GM12878 (cell line): Measurements from ENCODE around the gene CFDP1. TPM values are rescaled to one million over a fixed set of nuclear protein-coding genes. Genes with fewer than 3 reads are reported as not detected.

Experiments used
- ATAC-seq: fragments of 200-7000 bp; cut with Tn5 transposase; 3 replicates; pipeline ENCODE4 v1.9.1; 2020; ENCODE audit warnings: mild to moderate bottlenecking, moderate library complexity
- BruUV-seq: library from RNA; stranded (reverse); fragments of 400-500 nt; replicated peaks from 2 replicates; lab custom pipeline; 2021; lab: Mats Ljungman, UMichigan
- CTCF ChIA-PET: fragments of 300-600 bp; sonication (Branson Sonifier 250); formaldehyde crosslinking; extraction: SDS; loops from one replicate; lab custom pipeline; 2021; ENCODE audit warnings: inconsistent platforms; lab: Yijun Ruan, JAX
- POLR2A ChIA-PET: fragments of 350-600 bp; formaldehyde crosslinking; extraction: SDS; loops from one replicate; lab custom pipeline; 2021; ENCODE audit warnings: inconsistent platforms; lab: Charles Lee
- RAD21 ChIA-PET: fragments of 300-600 bp; sonication (Branson Sonifier 250); formaldehyde crosslinking; loops from one replicate; lab custom pipeline; 2023; ENCODE audit warnings: antibody characterized with exemption; ENCODE audit not compliant: unreplicated experiment; lab: Charles Lee
- SMC1A ChIA-PET: fragments of 300-600 bp; sonication (Branson Sonifier 250); formaldehyde crosslinking; loops from one replicate; lab custom pipeline; 2023; ENCODE audit not compliant: unreplicated experiment, uncharacterized antibody; lab: Charles Lee
- DNase-seq: peaks from one replicate; pipeline ENCODE4 v3.0.0-alpha.2; 2011; ENCODE audit warnings: low read depth, low spot score
- FAIRE-seq: peaks from 3 replicates; lab custom pipeline; 2011; peaks lifted over from hg19 to GRCh38; lab: Jason Lieb, UNC
- H2AFZ ChIP-seq: 2 replicates; pipeline ENCODE4 v1.6.0; 2011; ENCODE audit warnings: low read depth, low read length, control low read depth; ENCODE audit not compliant: control insufficient read depth
- H3K27ac ChIP-seq: 2 replicates; pipeline ENCODE4 v1.5.1; 2011; ENCODE audit warnings: control low read depth; ENCODE audit not compliant: control insufficient read depth, insufficient read depth
- H3K27me3 ChIP-seq, 2 experiments: replicated peaks in 1 of 2; 2 replicates each; pipeline versions ENCODE4 v1.6.0 to v1.6.1; 2011; ENCODE audit warnings: low read length in 1 of 2; ENCODE audit not compliant: control insufficient read depth in 2 of 2, insufficient read depth in 2 of 2
- H3K36me3 ChIP-seq, 2 experiments: 2 replicates each; pipeline ENCODE4 v1.5.1; 2011; ENCODE audit warnings: low read length in 1 of 2; ENCODE audit not compliant: control insufficient read depth in 2 of 2, insufficient read depth in 2 of 2
- H3K4me1 ChIP-seq: 2 replicates; pipeline ENCODE4 v1.6.1; 2011; ENCODE audit warnings: mild to moderate bottlenecking, low read length, moderate library complexity, mixed read lengths; ENCODE audit not compliant: control insufficient read depth, insufficient read depth
- H3K4me2 ChIP-seq: 2 replicates; pipeline ENCODE4 v1.6.0; 2011; ENCODE audit warnings: control low read depth; ENCODE audit not compliant: control insufficient read depth, insufficient read depth
- H3K4me3 ChIP-seq: fragments of 200-600 bp; sonication (generic); 2 replicates; pipeline ENCODE4 v1.5.1; 2016
- H3K79me2 ChIP-seq: 2 replicates; pipeline ENCODE4 v1.6.0; 2011; ENCODE audit warnings: low read length; ENCODE audit not compliant: control insufficient read depth, insufficient read depth
- H3K9ac ChIP-seq: 2 replicates; pipeline ENCODE4 v1.8.0; 2011; ENCODE audit warnings: low read length, control low read depth, mixed read lengths; ENCODE audit not compliant: control insufficient read depth, insufficient read depth
- H3K9me3 ChIP-seq: replicated peaks from 3 replicates; pipeline ENCODE4 v1.5.1; 2011; ENCODE audit warnings: mild to moderate bottlenecking, low read length; ENCODE audit not compliant: control insufficient read depth, insufficient read depth
- H4K20me1 ChIP-seq: 2 replicates; pipeline ENCODE4 v1.6.0; 2011; ENCODE audit not compliant: control insufficient read depth, insufficient read depth
- CHD2 ChIP-seq: IDR thresholded peaks from 2 replicates; pipeline ENCODE4 v1.6.1; 2011; ENCODE audit warnings: low read depth, low read length, improper control_type of control experiment, borderline replicate concordance
- ESRRA ChIP-seq: IDR thresholded peaks from 2 replicates; pipeline ENCODE4 v1.6.1; 2012; ENCODE audit warnings: mild to moderate bottlenecking, low read length, improper control_type of control experiment
- HCFC1 ChIP-seq: fragments of 150-350 bp; IDR thresholded peaks from 2 replicates; pipeline ENCODE4 v1.6.1; 2014; ENCODE audit warnings: low read length
- JUND ChIP-seq: IDR thresholded peaks from 2 replicates; pipeline ENCODE4 v1.6.1; 2012; ENCODE audit warnings: low read depth, mild to moderate bottlenecking, low read length, improper control_type of control experiment, moderate library complexity
- POLR2AphosphoS5 ChIP-seq: IDR thresholded peaks from 2 replicates; pipeline ENCODE4 v1.6.1; 2011; ENCODE audit warnings: mild to moderate bottlenecking, low read length, inconsistent platforms
- RB1 ChIP-seq: fragments of 450-650 bp; formaldehyde crosslinking; IDR thresholded peaks from 2 replicates; pipeline ENCODE4 v1.6.1; 2017; ENCODE audit warnings: mild to moderate bottlenecking, borderline replicate concordance
- RELA ChIP-seq: fragments of 450-650 bp; IDR thresholded peaks from 2 replicates; pipeline ENCODE4 v1.8.0; 2014; ENCODE audit warnings: borderline replicate concordance; ENCODE audit not compliant: partially characterized antibody
- RFX5 ChIP-seq: IDR thresholded peaks from 2 replicates; pipeline ENCODE4 v1.6.1; 2011; ENCODE audit warnings: low read depth, low read length, improper control_type of control experiment
- SMAD5 ChIP-seq: IDR thresholded peaks from 2 replicates; pipeline ENCODE4 v1.6.1; 2016; ENCODE audit warnings: antibody characterized with exemption, low read depth
- SP1 ChIP-seq: IDR thresholded peaks from one replicate; pipeline ENCODE4 v1.6.1; 2011; ENCODE audit warnings: low read depth, low read length
- STAT1 ChIP-seq: fragments of 450-650 bp; conservative IDR thresholded peaks from 2 replicates; pipeline ENCODE4 v1.6.1; 2014; ENCODE audit warnings: antibody characterized with exemption, mild to moderate bottlenecking
- ZNF217 ChIP-seq: fragments of 450-650 bp; IDR thresholded peaks from 2 replicates; pipeline ENCODE4 v1.6.1; 2017; ENCODE audit warnings: antibody characterized with exemption, mild to moderate bottlenecking
- WGBS: methylation state at CpG from one replicate; pipeline ENCODE4 v1.1.6; 2016; ENCODE audit warnings: low lambda C conversion rate; ENCODE audit not compliant: insufficient replicate concordance, insufficient coverage; ENCODE audit errors: missing lambda C conversion rate; 5-methylcytosine and 5-hydroxymethylcytosine counted together
- in situ Hi-C: fragments of 300-500 bp; cut with MboI; formaldehyde crosslinking; loops from 9 replicates; pipeline ENCODE4 v1.14.3; 2018; ENCODE audit warnings: mixed read lengths
- intact Hi-C: fragments of 100-400 bp; cut with micrococcal nuclease; formaldehyde crosslinking; loops from one replicate; pipeline ENCODE4 v1.14.2; 2022; ENCODE audit not compliant: unreplicated experiment
- polyA plus RNA-seq, 11 experiments: library from polyadenylated mRNA; depleted of rRNA in 4 of 11; unstranded in 6 of 11; stranded (reverse) in 5 of 11; fragments of >200 nt; fragmentation: Nextera tagmentation in 4 of 11; fragmentation: Illumina TruSeq in 1 of 11; extraction: Ambion mirVana in 4 of 11; extraction: Trizol in 1 of 11; gene quantifications; 1 replicate in 1 of 11; 2 replicates in 10 of 11; pipeline versions ENCODE4 v1.2.1 to v1.2.3, GENCODE V29; 2011 to 2016; ENCODE audit warnings: inconsistent platforms in 2 of 11, missing spikeins in 2 of 11, low read depth in 1 of 11
- total RNA-seq, 4 experiments: library from RNA; depleted of rRNA in 3 of 4; stranded (reverse); fragments of >200 nt in 3 of 4; fragmentation: Illumina TruSeq in 1 of 4; extraction: Trizol in 1 of 4; gene quantifications; 2 replicates each; pipeline versions ENCODE4 v1.2.1 to v1.2.3, GENCODE V29; 2013 to 2021
- TF ChIP-seq, protein P1 (sequence below): IDR thresholded peaks from 2 replicates; pipeline ENCODE4 v1.6.1; 2011; ENCODE audit warnings: low read depth, low read length, improper control_type of control experiment, borderline replicate concordance
- TF ChIP-seq, protein P2 (sequence below): IDR thresholded peaks from 2 replicates; pipeline ENCODE4 v1.6.1; 2012; ENCODE audit warnings: low read depth, low read length, improper control_type of control experiment
- TF ChIP-seq, protein P3 (sequence below), 3 experiments: IDR thresholded peaks in 2 of 3; conservative IDR thresholded peaks in 1 of 3; 2 replicates each; pipeline ENCODE4 v1.5.1; 2011; ENCODE audit warnings: low read depth in 3 of 3, low read length in 3 of 3, mild to moderate bottlenecking in 3 of 3, control low read depth in 2 of 3, moderate library complexity in 2 of 3, inconsistent platforms in 1 of 3, mixed read lengths in 1 of 3; ENCODE audit not compliant: control insufficient read depth in 2 of 3, insufficient read depth in 1 of 3; ENCODE audit errors: extremely low read depth in 1 of 3
- TF ChIP-seq, protein P4 (sequence below): IDR thresholded peaks from 2 replicates; pipeline ENCODE4 v1.6.1; 2012; ENCODE audit warnings: improper control_type of control experiment, low read depth, low read length; ENCODE audit not compliant: insufficient replicate concordance

CFDP1 gene
- total and polyA plus RNA-seq, 10 of the 15 experiments (the other 5 are each of a cell fraction or from before 2014, with no cell fraction given), result 22.3 to 64.8 (median 36.7) TPM

DNA sequence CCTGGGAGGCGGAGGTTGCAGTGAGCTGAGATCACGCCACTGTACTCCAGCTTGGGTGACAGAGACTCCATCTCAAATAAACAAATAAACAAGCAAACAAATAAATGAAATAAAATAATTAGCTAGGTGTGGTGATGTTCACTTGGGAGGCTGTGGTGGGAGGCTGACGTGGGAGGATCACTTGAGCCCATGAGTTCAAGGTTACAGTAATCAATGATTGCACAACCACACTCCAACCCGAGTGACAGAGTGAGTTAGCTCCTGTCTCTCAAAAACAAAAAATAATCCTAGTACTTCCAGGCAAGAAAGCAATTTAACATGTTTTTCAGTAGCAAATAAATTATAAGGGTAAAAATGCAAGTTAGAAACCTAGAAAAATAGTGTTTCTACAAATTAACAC, 26.4 kb downstream of the CFDP1 start:
- H3K36me3 ChIP-seq, result no peaks in the 10 kb centered on the region; a peak in 3 of 4 replicates
- in situ Hi-C loops, result no loop called here
- ChIA-PET CTCF (interaction anchor here (1.5 kb wide), 1 partner anchor 208 kb away, joined by 5 read pairs; no protein-coding TSS in a partner anchor), POLR2A (no interaction called here), RAD21 (no interaction called here), SMC1A (no interaction called here)
- no peak overlapping the region for H3K4me3 ChIP-seq
- H3K79me2 ChIP-seq, result no peaks in the 10 kb centered on the region
- H4K20me1 ChIP-seq, result no peaks in the 10 kb centered on the region
- H3K9ac ChIP-seq, result no peak overlapping the region
- H3K9me3 ChIP-seq, result no peaks in the 10 kb centered on the region
- intact Hi-C loops, result no loop called here
- DNase-seq, result no peak
- H3K27ac ChIP-seq, result no peak overlapping the region
- TF ChIP-seq JUND (no peak), ESRRA (no peak), RELA (no peak), POLR2AphosphoS5 (no peak), SMAD5 (no peak), STAT1 (no peak), SP1 (no peak), RFX5 (no peak), ZNF217 (no peak), RB1 (no peak), CHD2 (no peak), HCFC1 (no peak)
- TF ChIP-seq, protein P1, sequence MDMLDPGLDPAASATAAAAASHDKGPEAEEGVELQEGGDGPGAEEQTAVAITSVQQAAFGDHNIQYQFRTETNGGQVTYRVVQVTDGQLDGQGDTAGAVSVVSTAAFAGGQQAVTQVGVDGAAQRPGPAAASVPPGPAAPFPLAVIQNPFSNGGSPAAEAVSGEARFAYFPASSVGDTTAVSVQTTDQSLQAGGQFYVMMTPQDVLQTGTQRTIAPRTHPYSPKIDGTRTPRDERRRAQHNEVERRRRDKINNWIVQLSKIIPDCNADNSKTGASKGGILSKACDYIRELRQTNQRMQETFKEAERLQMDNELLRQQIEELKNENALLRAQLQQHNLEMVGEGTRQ, result no peak
- TF ChIP-seq, protein P2, sequence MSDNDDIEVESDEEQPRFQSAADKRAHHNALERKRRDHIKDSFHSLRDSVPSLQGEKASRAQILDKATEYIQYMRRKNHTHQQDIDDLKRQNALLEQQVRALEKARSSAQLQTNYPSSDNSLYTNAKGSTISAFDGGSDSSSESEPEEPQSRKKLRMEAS, result no peak
- TF ChIP-seq, protein P3, sequence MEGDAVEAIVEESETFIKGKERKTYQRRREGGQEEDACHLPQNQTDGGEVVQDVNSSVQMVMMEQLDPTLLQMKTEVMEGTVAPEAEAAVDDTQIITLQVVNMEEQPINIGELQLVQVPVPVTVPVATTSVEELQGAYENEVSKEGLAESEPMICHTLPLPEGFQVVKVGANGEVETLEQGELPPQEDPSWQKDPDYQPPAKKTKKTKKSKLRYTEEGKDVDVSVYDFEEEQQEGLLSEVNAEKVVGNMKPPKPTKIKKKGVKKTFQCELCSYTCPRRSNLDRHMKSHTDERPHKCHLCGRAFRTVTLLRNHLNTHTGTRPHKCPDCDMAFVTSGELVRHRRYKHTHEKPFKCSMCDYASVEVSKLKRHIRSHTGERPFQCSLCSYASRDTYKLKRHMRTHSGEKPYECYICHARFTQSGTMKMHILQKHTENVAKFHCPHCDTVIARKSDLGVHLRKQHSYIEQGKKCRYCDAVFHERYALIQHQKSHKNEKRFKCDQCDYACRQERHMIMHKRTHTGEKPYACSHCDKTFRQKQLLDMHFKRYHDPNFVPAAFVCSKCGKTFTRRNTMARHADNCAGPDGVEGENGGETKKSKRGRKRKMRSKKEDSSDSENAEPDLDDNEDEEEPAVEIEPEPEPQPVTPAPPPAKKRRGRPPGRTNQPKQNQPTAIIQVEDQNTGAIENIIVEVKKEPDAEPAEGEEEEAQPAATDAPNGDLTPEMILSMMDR (IDR thresholded peaks at IDR 0.05 in 2 of 3, conservative IDR thresholded peaks at IDR 0.05 in 1 of 3; ENCODE audit: control insufficient read depth in 2 of 3, extremely low read depth in 1 of 3, insufficient read depth in 1 of 3, low read depth in 3 of 3, low read length in 3 of 3), result no peak
- TF ChIP-seq, protein P4, sequence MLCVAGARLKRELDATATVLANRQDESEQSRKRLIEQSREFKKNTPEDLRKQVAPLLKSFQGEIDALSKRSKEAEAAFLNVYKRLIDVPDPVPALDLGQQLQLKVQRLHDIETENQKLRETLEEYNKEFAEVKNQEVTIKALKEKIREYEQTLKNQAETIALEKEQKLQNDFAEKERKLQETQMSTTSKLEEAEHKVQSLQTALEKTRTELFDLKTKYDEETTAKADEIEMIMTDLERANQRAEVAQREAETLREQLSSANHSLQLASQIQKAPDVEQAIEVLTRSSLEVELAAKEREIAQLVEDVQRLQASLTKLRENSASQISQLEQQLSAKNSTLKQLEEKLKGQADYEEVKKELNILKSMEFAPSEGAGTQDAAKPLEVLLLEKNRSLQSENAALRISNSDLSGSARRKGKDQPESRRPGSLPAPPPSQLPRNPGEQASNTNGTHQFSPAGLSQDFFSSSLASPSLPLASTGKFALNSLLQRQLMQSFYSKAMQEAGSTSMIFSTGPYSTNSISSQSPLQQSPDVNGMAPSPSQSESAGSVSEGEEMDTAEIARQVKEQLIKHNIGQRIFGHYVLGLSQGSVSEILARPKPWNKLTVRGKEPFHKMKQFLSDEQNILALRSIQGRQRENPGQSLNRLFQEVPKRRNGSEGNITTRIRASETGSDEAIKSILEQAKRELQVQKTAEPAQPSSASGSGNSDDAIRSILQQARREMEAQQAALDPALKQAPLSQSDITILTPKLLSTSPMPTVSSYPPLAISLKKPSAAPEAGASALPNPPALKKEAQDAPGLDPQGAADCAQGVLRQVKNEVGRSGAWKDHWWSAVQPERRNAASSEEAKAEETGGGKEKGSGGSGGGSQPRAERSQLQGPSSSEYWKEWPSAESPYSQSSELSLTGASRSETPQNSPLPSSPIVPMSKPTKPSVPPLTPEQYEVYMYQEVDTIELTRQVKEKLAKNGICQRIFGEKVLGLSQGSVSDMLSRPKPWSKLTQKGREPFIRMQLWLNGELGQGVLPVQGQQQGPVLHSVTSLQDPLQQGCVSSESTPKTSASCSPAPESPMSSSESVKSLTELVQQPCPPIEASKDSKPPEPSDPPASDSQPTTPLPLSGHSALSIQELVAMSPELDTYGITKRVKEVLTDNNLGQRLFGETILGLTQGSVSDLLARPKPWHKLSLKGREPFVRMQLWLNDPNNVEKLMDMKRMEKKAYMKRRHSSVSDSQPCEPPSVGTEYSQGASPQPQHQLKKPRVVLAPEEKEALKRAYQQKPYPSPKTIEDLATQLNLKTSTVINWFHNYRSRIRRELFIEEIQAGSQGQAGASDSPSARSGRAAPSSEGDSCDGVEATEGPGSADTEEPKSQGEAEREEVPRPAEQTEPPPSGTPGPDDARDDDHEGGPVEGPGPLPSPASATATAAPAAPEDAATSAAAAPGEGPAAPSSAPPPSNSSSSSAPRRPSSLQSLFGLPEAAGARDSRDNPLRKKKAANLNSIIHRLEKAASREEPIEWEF, result no peak
- no TSS peak for BruUV-seq
- no peaks in the 10 kb centered on the region for H3K4me1 ChIP-seq
- no peak for ATAC-seq
- WGBS, result 97% methylated on average over 4 of the region's 4 CpGs
- no peak for FAIRE-seq
- no peak overlapping the region for H3K4me2 ChIP-seq
- no peaks in the 10 kb centered on the region for H3K27me3 ChIP-seq
- no peak overlapping the region for H2AFZ ChIP-seq
